ENCODE data around the gene PFAS.

PFAS gene

GRCh38 chr17:8312726-8313600, 63.9 kb downstream of the PFAS start:
- DNase-seq: no peak

GRCh38 chr17:8314797-8315763, 66.0 kb downstream of the PFAS start:
- no peak for DNase-seq

- DNase-seq: no peak
These were observed 66.7 kb downstream of the PFAS start for GRCh38 chr17:8315764-8316217.

- no peak for DNase-seq
These were observed 69.2 kb downstream of the PFAS start for GRCh38 chr17:8318010-8318935.
